ENCODE measurements around the gene SCD. TPM values are rescaled to one million over a fixed set of nuclear protein-coding genes. Genes with fewer than 3 reads are reported as not detected.

The SCD gene
- total and polyA plus RNA-seq, 2 of the 13 experiments (the other 11 are each of a cell fraction or from before 2014, with no cell fraction given): 492 to 512 TPM

DNA sequence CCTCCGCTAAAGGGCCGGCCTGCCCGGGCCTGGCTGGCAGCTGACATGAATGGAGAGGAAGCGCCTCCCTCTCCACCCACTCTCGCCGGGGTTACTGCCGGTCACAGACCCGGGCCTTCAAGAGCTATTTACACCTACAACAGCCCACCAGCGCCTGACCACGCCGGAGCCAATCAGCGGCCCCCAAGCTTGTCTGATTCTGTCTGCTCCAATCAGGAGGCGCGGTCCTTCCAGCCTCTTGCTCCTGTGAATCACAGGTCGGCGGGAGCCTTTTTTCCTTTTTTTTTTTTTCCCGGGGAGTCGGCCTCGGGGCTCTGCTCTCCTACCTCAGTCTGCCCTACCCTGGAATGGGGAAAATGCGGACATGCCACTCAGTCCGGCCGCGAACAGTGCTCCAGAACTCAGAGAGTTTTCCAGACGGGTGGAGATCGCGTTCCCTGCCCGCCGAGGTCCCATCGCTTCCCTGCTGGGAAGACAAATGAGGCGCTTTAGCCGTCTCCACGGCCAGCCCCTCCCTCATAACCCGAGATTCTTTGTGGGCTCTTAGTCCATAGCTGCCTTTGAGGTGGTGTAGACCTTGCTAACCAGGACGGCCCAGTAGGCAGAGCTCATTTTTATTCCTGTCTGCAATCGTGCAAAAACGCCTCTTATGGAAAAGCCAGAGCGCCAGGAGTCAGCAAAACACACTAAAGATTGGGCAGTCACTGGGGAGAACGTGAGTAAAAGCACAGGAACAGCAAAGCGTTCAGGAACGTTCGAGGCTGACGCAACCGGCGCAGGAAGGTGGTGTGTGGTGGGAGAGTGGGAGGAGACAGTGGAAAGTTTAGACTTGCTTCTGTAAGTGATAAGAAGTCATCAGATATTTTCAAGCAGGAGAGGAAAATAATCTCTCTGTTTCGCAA, 26.5 kb downstream of the SCD start (continued):
- TF ChIP-seq RXRA (CRISPR knock-in tag; IDR thresholded peaks at IDR 0.05) (peak; percentile 100), ZNF205 (CRISPR knock-in tag; IDR thresholded peaks at IDR 0.05) (no peak; the same call in none of the 2 replicates), ZNF878 (CRISPR knock-in tag; IDR thresholded peaks at IDR 0.05) (peak; percentile 28; the same call in 1 of the 2 replicates), ZNF331 (CRISPR knock-in tag; IDR thresholded peaks at IDR 0.05) (peak; percentile 70; the same call in 1 of the 2 replicates), ZNF670 (CRISPR knock-in tag; IDR thresholded peaks at IDR 0.05; ENCODE audit: borderline replicate concordance) (0 out of 2 replicates have a peak, but pooled peaks have one; percentile 41), NKX3-1 (CRISPR knock-in tag; IDR thresholded peaks at IDR 0.05) (peak; percentile 28), ZNF563 (CRISPR knock-in tag; IDR thresholded peaks at IDR 0.05) (peak; percentile 79; the same call in 1 of the 2 replicates), ERF (CRISPR knock-in tag; IDR thresholded peaks at IDR 0.05) (no peak; the same call in none of the 2 replicates)
- TF ChIP-seq, protein P1, sequence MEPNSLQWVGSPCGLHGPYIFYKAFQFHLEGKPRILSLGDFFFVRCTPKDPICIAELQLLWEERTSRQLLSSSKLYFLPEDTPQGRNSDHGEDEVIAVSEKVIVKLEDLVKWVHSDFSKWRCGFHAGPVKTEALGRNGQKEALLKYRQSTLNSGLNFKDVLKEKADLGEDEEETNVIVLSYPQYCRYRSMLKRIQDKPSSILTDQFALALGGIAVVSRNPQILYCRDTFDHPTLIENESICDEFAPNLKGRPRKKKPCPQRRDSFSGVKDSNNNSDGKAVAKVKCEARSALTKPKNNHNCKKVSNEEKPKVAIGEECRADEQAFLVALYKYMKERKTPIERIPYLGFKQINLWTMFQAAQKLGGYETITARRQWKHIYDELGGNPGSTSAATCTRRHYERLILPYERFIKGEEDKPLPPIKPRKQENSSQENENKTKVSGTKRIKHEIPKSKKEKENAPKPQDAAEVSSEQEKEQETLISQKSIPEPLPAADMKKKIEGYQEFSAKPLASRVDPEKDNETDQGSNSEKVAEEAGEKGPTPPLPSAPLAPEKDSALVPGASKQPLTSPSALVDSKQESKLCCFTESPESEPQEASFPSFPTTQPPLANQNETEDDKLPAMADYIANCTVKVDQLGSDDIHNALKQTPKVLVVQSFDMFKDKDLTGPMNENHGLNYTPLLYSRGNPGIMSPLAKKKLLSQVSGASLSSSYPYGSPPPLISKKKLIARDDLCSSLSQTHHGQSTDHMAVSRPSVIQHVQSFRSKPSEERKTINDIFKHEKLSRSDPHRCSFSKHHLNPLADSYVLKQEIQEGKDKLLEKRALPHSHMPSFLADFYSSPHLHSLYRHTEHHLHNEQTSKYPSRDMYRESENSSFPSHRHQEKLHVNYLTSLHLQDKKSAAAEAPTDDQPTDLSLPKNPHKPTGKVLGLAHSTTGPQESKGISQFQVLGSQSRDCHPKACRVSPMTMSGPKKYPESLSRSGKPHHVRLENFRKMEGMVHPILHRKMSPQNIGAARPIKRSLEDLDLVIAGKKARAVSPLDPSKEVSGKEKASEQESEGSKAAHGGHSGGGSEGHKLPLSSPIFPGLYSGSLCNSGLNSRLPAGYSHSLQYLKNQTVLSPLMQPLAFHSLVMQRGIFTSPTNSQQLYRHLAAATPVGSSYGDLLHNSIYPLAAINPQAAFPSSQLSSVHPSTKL (CRISPR knock-in tag; IDR thresholded peaks at IDR 0.05): peak; percentile 61
- TF ChIP-seq, protein P2, sequence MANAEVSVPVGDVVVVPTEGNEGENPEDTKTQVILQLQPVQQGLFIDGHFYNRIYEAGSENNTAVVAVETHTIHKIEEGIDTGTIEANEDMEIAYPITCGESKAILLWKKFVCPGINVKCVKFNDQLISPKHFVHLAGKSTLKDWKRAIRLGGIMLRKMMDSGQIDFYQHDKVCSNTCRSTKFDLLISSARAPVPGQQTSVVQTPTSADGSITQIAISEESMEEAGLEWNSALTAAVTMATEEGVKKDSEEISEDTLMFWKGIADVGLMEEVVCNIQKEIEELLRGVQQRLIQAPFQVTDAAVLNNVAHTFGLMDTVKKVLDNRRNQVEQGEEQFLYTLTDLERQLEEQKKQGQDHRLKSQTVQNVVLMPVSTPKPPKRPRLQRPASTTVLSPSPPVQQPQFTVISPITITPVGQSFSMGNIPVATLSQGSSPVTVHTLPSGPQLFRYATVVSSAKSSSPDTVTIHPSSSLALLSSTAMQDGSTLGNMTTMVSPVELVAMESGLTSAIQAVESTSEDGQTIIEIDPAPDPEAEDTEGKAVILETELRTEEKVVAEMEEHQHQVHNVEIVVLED (CRISPR knock-in tag; IDR thresholded peaks at IDR 0.05; ENCODE audit: borderline replicate concordance): no peak
- TF ChIP-seq, protein P3, sequence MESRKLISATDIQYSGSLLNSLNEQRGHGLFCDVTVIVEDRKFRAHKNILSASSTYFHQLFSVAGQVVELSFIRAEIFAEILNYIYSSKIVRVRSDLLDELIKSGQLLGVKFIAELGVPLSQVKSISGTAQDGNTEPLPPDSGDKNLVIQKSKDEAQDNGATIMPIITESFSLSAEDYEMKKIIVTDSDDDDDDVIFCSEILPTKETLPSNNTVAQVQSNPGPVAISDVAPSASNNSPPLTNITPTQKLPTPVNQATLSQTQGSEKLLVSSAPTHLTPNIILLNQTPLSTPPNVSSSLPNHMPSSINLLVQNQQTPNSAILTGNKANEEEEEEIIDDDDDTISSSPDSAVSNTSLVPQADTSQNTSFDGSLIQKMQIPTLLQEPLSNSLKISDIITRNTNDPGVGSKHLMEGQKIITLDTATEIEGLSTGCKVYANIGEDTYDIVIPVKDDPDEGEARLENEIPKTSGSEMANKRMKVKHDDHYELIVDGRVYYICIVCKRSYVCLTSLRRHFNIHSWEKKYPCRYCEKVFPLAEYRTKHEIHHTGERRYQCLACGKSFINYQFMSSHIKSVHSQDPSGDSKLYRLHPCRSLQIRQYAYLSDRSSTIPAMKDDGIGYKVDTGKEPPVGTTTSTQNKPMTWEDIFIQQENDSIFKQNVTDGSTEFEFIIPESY (CRISPR knock-in tag; IDR thresholded peaks at IDR 0.05): 0 out of 2 replicates have a peak, but pooled peaks have one; percentile 23
- TF ChIP-seq, protein P4, sequence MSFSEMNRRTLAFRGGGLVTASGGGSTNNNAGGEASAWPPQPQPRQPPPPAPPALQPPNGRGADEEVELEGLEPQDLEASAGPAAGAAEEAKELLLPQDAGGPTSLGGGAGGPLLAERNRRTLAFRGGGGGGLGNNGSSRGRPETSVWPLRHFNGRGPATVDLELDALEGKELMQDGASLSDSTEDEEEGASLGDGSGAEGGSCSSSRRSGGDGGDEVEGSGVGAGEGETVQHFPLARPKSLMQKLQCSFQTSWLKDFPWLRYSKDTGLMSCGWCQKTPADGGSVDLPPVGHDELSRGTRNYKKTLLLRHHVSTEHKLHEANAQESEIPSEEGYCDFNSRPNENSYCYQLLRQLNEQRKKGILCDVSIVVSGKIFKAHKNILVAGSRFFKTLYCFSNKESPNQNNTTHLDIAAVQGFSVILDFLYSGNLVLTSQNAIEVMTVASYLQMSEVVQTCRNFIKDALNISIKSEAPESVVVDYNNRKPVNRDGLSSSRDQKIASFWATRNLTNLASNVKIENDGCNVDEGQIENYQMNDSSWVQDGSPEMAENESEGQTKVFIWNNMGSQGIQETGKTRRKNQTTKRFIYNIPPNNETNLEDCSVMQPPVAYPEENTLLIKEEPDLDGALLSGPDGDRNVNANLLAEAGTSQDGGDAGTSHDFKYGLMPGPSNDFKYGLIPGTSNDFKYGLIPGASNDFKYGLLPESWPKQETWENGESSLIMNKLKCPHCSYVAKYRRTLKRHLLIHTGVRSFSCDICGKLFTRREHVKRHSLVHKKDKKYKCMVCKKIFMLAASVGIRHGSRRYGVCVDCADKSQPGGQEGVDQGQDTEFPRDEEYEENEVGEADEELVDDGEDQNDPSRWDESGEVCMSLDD (CRISPR knock-in tag; IDR thresholded peaks at IDR 0.05; ENCODE audit: borderline replicate concordance): no peak
